GM12873 (cell line): ENCODE measurements around the gene WDR6.

Source experiments
- CTCF ChIP-seq: IDR thresholded peaks from 2 replicates; pipeline ENCODE4 v1.5.1; 2012; ENCODE audit warnings: low read depth, mild to moderate bottlenecking, moderate library complexity, low read length, control low read depth; ENCODE audit not compliant: insufficient read depth; ENCODE audit errors: missing control alignments

WDR6 gene

DNA sequence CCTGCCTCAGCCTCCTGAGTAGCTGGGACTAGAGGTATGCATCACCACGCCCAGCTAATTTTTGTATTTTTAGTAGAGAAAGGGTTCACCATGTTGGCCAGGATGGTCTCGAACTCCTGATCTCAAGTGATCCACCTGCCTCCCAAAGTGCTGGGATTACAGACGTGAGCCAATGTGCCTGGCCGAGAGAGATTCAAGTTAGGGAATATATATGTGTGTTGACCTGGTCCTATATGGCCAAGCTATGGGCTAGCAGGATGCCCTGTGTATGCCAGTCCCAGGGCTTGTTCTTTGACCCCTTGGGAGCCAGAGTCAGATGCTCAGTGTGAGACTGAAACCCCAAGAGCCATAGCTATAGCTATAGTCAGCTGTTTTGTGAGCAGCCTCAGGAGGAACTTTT is 16.6 kb downstream of the WDR6 start:
- TF ChIP-seq CTCF = no peak

GRCh38 chr3:49024449-49024848 is 17.3 kb downstream of the WDR6 start:
- no peak for TF ChIP-seq CTCF

GRCh38 chr3:49025005-49025792 is 18.0 kb downstream of the WDR6 start:
- no peak for TF ChIP-seq CTCF

- TF ChIP-seq CTCF = no peak
These were observed 18.8 kb downstream of the WDR6 start for GRCh38 chr3:49025793-49026520.

DNA sequence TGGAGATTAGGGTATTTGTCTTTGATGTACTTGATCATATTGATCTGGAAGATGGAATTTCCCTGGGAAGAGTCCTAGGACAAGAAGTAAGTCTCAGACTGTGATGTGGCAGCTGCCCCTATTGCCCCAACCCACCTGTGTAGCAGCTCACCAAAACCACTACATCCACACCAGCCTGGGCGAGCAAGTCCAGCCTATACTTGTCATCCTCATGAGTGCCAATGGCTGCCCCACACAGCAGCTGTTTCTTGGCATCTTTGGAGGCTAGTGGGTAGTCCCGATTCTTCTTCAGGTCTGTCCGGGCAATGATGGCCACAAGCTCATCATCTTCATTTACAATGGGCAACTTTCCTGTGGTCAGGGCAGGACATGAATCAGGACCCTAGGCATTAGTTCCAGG is 19.3 kb downstream of the WDR6 start:
- TF ChIP-seq CTCF = no peak

- TF ChIP-seq CTCF = no peak
These were observed 20.4 kb downstream of the WDR6 start for GRCh38 chr3:49027634-49028033.

- TF ChIP-seq CTCF = no peak
These were observed 21.1 kb downstream of the WDR6 start for GRCh38 chr3:49028298-49028672.
